IMR-90 (cell line): ENCODE results near the gene SECTM1. TPM values are rescaled to one million over a fixed set of nuclear protein-coding genes. Genes with fewer than 3 reads are reported as not detected.
A peak's percentile ranks its signal among the peaks of the same experiment; 100 is the strongest.

Experiments
- ATAC-seq: fragments of 200-7000 bp; cut with Tn5 transposase; 2 replicates; pipeline ENCODE4 v1.9.1; 2020; ENCODE audit warnings: low read depth, mild to moderate bottlenecking, moderate library complexity
- BruUV-seq: library from RNA; stranded (reverse); fragments of 400-500 nt; replicated peaks from 2 replicates; lab custom pipeline; 2021; lab: Mats Ljungman, UMichigan
- CTCF ChIA-PET: fragments of 300-600 bp; formaldehyde crosslinking; extraction: SDS; loops from one replicate; lab custom pipeline; 2021; ENCODE audit warnings: antibody characterized with exemption; lab: Yijun Ruan, JAX
- POLR2A ChIA-PET: fragments of 300-600 bp; sonication (Branson Sonifier 250); formaldehyde crosslinking; loops from one replicate; lab custom pipeline; 2022; ENCODE audit warnings: antibody characterized with exemption; ENCODE audit not compliant: unreplicated experiment; lab: Charles Lee
- DNase-seq: peaks from one replicate; pipeline ENCODE4 v3.0.0; 2013
- H2AFZ ChIP-seq: replicated peaks from 2 replicates; pipeline ENCODE3; 2013; ENCODE audit warnings: low read length, mild to moderate bottlenecking; ENCODE audit not compliant: poor library complexity
- H2AK5ac ChIP-seq: 2 replicates; pipeline ENCODE4 v1.6.1; 2013; ENCODE audit warnings: low read depth, low read length, inconsistent platforms
- H2AK9ac ChIP-seq: replicated peaks from 2 replicates; pipeline ENCODE3; 2013; ENCODE audit warnings: mild to moderate bottlenecking, low read depth, low read length, moderate library complexity; ENCODE audit not compliant: poor library complexity
- H2BK120ac ChIP-seq: 2 replicates; pipeline ENCODE4 v1.6.1; 2013; ENCODE audit warnings: low read depth, low read length, inconsistent platforms
- H2BK15ac ChIP-seq: 3 replicates; pipeline ENCODE4 v1.6.1; 2013; ENCODE audit warnings: low read depth, low read length, inconsistent platforms
- H2BK20ac ChIP-seq: 2 replicates; pipeline ENCODE4 v1.6.1; 2013; ENCODE audit warnings: low read depth, mild to moderate bottlenecking, inconsistent platforms, low read length, moderate library complexity
- H2BK5ac ChIP-seq: 2 replicates; pipeline ENCODE4 v1.6.1; 2013; ENCODE audit warnings: mild to moderate bottlenecking, low read depth, low read length, inconsistent platforms; ENCODE audit not compliant: poor library complexity, severe bottlenecking
- H3K14ac ChIP-seq: replicated peaks from 2 replicates; pipeline ENCODE4 v1.6.1; 2013; ENCODE audit warnings: low read depth, low read length, inconsistent platforms
- H3K18ac ChIP-seq: 2 replicates; pipeline ENCODE4 v1.6.1; 2013; ENCODE audit warnings: low read depth, low read length, control low read depth
- H3K23ac ChIP-seq: 2 replicates; pipeline ENCODE4 v1.6.1; 2013; ENCODE audit warnings: low read depth, low read length, inconsistent platforms
- H3K27ac ChIP-seq: 2 replicates; pipeline ENCODE4 v1.5.1; 2013; ENCODE audit warnings: mild to moderate bottlenecking, control low read depth, low read length; ENCODE audit not compliant: insufficient read depth
- H3K27me3 ChIP-seq: 2 replicates; pipeline ENCODE4 v1.6.1; 2013; ENCODE audit warnings: low read length; ENCODE audit not compliant: control insufficient read depth, insufficient read depth
- H3K36me3 ChIP-seq: 2 replicates; pipeline ENCODE4 v1.6.1; 2013; ENCODE audit warnings: low read length, mixed read lengths; ENCODE audit not compliant: control insufficient read depth, insufficient read depth
- H3K4ac ChIP-seq: 2 replicates; pipeline ENCODE4 v1.6.1; 2013; ENCODE audit warnings: low read depth, low read length, inconsistent platforms
- H3K4me1 ChIP-seq: 2 replicates; pipeline ENCODE4 v1.6.1; 2013; ENCODE audit warnings: low read length, mixed read lengths; ENCODE audit not compliant: control insufficient read depth, insufficient read depth
- H3K4me2 ChIP-seq: 2 replicates; pipeline ENCODE4 v1.6.1; 2013; ENCODE audit warnings: low read depth, mild to moderate bottlenecking, control low read depth, low read length, moderate library complexity
- H3K4me3 ChIP-seq: 2 replicates; pipeline ENCODE4 v1.5.1; 2013; ENCODE audit warnings: low read depth, mild to moderate bottlenecking, control low read depth, low read length, moderate library complexity; ENCODE audit not compliant: insufficient read depth
- H3K56ac ChIP-seq: 2 replicates; pipeline ENCODE4 v1.6.1; 2013; ENCODE audit warnings: low read length, inconsistent platforms; ENCODE audit not compliant: insufficient read depth; ENCODE audit errors: extremely low read depth
- H3K79me1 ChIP-seq, 2 experiments: 2 replicates each; pipeline ENCODE4 v1.6.1; 2013; ENCODE audit warnings: low read length in 2 of 2, inconsistent platforms in 1 of 2, low read depth in 1 of 2
- H3K9ac ChIP-seq: 2 replicates; pipeline ENCODE4 v1.6.1; 2013; ENCODE audit warnings: low read depth, low read length, control low read depth
- H3K9me1 ChIP-seq: 2 replicates; pipeline ENCODE4 v1.6.1; 2013; ENCODE audit warnings: low read length, inconsistent platforms; ENCODE audit not compliant: insufficient read depth
- H3K9me3 ChIP-seq: 2 replicates; pipeline ENCODE4 v1.6.1; 2013; ENCODE audit warnings: low read length; ENCODE audit not compliant: control insufficient read depth, insufficient read depth
- H4K20me1 ChIP-seq: 2 replicates; pipeline ENCODE4 v1.6.1; 2013; ENCODE audit warnings: low read length, inconsistent platforms; ENCODE audit not compliant: insufficient read depth
- H4K5ac ChIP-seq: 2 replicates; pipeline ENCODE4 v1.6.1; 2013; ENCODE audit warnings: mild to moderate bottlenecking, low read depth, low read length, control low read depth
- H4K8ac ChIP-seq, 2 experiments: 2 replicates each; pipeline ENCODE4 v1.6.1; 2013; ENCODE audit warnings: low read depth in 2 of 2, low read length in 2 of 2, control low read depth in 1 of 2, inconsistent platforms in 1 of 2
- H4K91ac ChIP-seq: 2 replicates; pipeline ENCODE4 v1.6.1; 2013; ENCODE audit warnings: low read depth, low read length, inconsistent platforms; ENCODE audit not compliant: insufficient read depth
- MAFK ChIP-seq: IDR thresholded peaks from 2 replicates; pipeline ENCODE4 v1.6.1; 2012; ENCODE audit warnings: low read depth, low read length, improper control_type of control experiment
- POLR2A ChIP-seq: IDR thresholded peaks from 2 replicates; pipeline ENCODE4 v1.6.1; 2012; ENCODE audit warnings: mild to moderate bottlenecking, low read depth, low read length
- WGBS, 2 experiments: methylation state at CpG; one replicate each; pipeline versions ENCODE4 v1.1.5 to v1.1.7; 2013; ENCODE audit warnings: missing lambda C conversion rate in 2 of 2; ENCODE audit not compliant: insufficient read length in 1 of 2; ENCODE audit errors: extremely low coverage in 2 of 2; 5-methylcytosine and 5-hydroxymethylcytosine counted together
- dilution Hi-C: fragments of 300-500 bp; cut with HindIII; formaldehyde crosslinking; loops from one replicate; pipeline ENCODE4 v1.14.3; 2018; ENCODE audit warnings: low sequenced_read_pairs; ENCODE audit not compliant: unreplicated experiment
- in situ Hi-C: fragments of 300-500 bp; cut with MboI; formaldehyde crosslinking; loops from 3 replicates; pipeline ENCODE4 v1.14.3; 2019; ENCODE audit warnings: low sequenced_read_pairs, inconsistent platforms, mixed read lengths
- intact Hi-C: fragments of 100-400 bp; cut with micrococcal nuclease; formaldehyde crosslinking; loops from 2 replicates; pipeline ENCODE4 v1.10.0; 2022
- polyA plus RNA-seq, 3 experiments: library from polyadenylated mRNA; depleted of rRNA; stranded (reverse); fragments of >200 nt; gene quantifications; 2 replicates each; pipeline ENCODE4 v1.2.3, GENCODE V29; 2012; ENCODE audit warnings: low replicate concordance in 1 of 3
- total RNA-seq: library from RNA; depleted of rRNA; stranded (reverse); fragments of >200 nt; gene quantifications from 2 replicates; pipeline ENCODE4 v1.2.3, GENCODE V29; 2012; rRNA removed

The SECTM1 gene
- total and polyA plus RNA-seq, 2 of the 4 experiments (the other 2 are of a cell fraction) = 2.3 to 4.4 TPM

GRCh38 chr17:82271401-82271800 is 62.2 kb downstream of the SECTM1 start:
- CTCF ChIA-PET = no interaction called here
- H4K91ac ChIP-seq = no peak overlapping the region
- H4K5ac ChIP-seq = no peak overlapping the region
- no peak overlapping the region for H2AK9ac ChIP-seq
- 93% methylated on average over 3 of the region's 6 CpGs; no CpG with 5 or more reads in 1 of the 2 experiments for WGBS, 2 experiments
- no peak overlapping the region for H3K27ac ChIP-seq
- H3K27me3 ChIP-seq = no peaks in the 10 kb centered on the region
- ATAC-seq (no peak), DNase-seq (no peak)
- no peak overlapping the region for H2BK120ac ChIP-seq
- POLR2A ChIA-PET = no interaction called here
- no peak overlapping the region for H3K18ac ChIP-seq
- no peak overlapping the region for H3K9ac ChIP-seq
- in situ Hi-C loops (no loop called here), intact Hi-C loops (no loop called here), dilution Hi-C loops (no loop called here)
- H3K9me1 ChIP-seq = peaks cover 33% of the 10 kb centered on the region
- peak overlapping the region; percentile 2; the same call in 1 of the 2 replicates for H3K23ac ChIP-seq
- TF ChIP-seq POLR2A (0 out of 2 replicates have a peak, but pooled peaks have one; percentile 16), MAFK (no peak)
- no peaks in the 10 kb centered on the region for H3K9me3 ChIP-seq
- H2BK15ac ChIP-seq = no peak overlapping the region
- peaks cover 7 to 59% of the 10 kb centered on the region in 2 experiments for H3K79me1 ChIP-seq
- H3K56ac ChIP-seq = no peak overlapping the region
- H3K4me3 ChIP-seq = no peak overlapping the region
- TSS peak; percentile 30 for BruUV-seq
- no peak overlapping the region for H3K14ac ChIP-seq
- no peak overlapping the region for H2BK20ac ChIP-seq
- no peak overlapping the region for H4K8ac ChIP-seq
- H2AK5ac ChIP-seq = no peak overlapping the region
- H2AFZ ChIP-seq = no peak overlapping the region
- no peak overlapping the region; the same call in 1 of the 2 replicates for H3K4me2 ChIP-seq
- peaks cover 64% of the 10 kb centered on the region for H4K20me1 ChIP-seq
- peaks cover 37% of the 10 kb centered on the region for H3K4me1 ChIP-seq
- H3K4ac ChIP-seq = no peak overlapping the region
- peaks cover 30% of the 10 kb centered on the region for H3K36me3 ChIP-seq
- H2BK5ac ChIP-seq = no peak overlapping the region

Other genes starting within 250 kb of the SECTM1 start
- 12.4 and 15.3 TPM in 2 replicates for gene FASN, start 235.5 kb downstream of the SECTM1 start, total RNA-seq
- gene FASN, start 235.5 kb downstream of the SECTM1 start, polyA plus RNA-seq (2012; rRNA removed) = 56.0 and 68.5 TPM in 2 replicates
- gene CCDC57, start 120.9 kb downstream of the SECTM1 start, total RNA-seq = 6.9 and 7.3 TPM in 2 replicates
- 31.3 and 32.4 TPM in 2 replicates for gene CCDC57, start 120.9 kb downstream of the SECTM1 start, polyA plus RNA-seq (2012; rRNA removed)
- 49.1 and 49.7 TPM in 2 replicates for gene SLC16A3, start 104.7 kb downstream of the SECTM1 start, total RNA-seq
- gene SLC16A3, start 104.7 kb downstream of the SECTM1 start, polyA plus RNA-seq (2012; rRNA removed) = 181 and 204 TPM in 2 replicates
- gene CSNK1D, start 60.1 kb downstream of the SECTM1 start, total RNA-seq = 38.3 and 47.1 TPM in 2 replicates
- gene CSNK1D, start 60.1 kb downstream of the SECTM1 start, polyA plus RNA-seq (2012; rRNA removed) = 144 and 186 TPM in 2 replicates
- not detected in 2 replicates for gene CD7, start 16.2 kb downstream of the SECTM1 start, total RNA-seq
- gene CD7, start 16.2 kb downstream of the SECTM1 start, polyA plus RNA-seq (2012; rRNA removed) = not detected in 2 replicates
- gene TEX19, start 25.5 kb upstream of the SECTM1 start, total RNA-seq = under 0.01 and 0.28 TPM in 2 replicates
- 0.03 and 0.13 TPM in 2 replicates for gene TEX19, start 25.5 kb upstream of the SECTM1 start, polyA plus RNA-seq (2012; rRNA removed)
- not detected in 2 replicates for gene UTS2R, start 38.0 kb upstream of the SECTM1 start, total RNA-seq
- not detected in 2 replicates for gene UTS2R, start 38.0 kb upstream of the SECTM1 start, polyA plus RNA-seq (2012; rRNA removed)
- 3.8 and 4.2 TPM in 2 replicates for gene HEXD, start 84.6 kb upstream of the SECTM1 start, total RNA-seq
- 9.2 and 9.5 TPM in 2 replicates for gene HEXD, start 84.6 kb upstream of the SECTM1 start, polyA plus RNA-seq (2012; rRNA removed)
- 24.4 and 25.3 TPM in 2 replicates for gene OGFOD3, start 84.8 kb upstream of the SECTM1 start, total RNA-seq
- 33.4 and 34.5 TPM in 2 replicates for gene OGFOD3, start 84.8 kb upstream of the SECTM1 start, polyA plus RNA-seq (2012; rRNA removed)
- 61.1 and 75.1 TPM in 2 replicates for gene CYBC1, start 117.0 kb upstream of the SECTM1 start, total RNA-seq
- 76.7 and 89.0 TPM in 2 replicates for gene CYBC1, start 117.0 kb upstream of the SECTM1 start, polyA plus RNA-seq (2012; rRNA removed)
- gene NARF, start 125.0 kb upstream of the SECTM1 start, total RNA-seq = 70.8 and 83.7 TPM in 2 replicates
- 88.8 and 94.8 TPM in 2 replicates for gene NARF, start 125.0 kb upstream of the SECTM1 start, polyA plus RNA-seq (2012; rRNA removed)
- gene FOXK2, start 186.0 kb upstream of the SECTM1 start, total RNA-seq = 12.5 and 16.1 TPM in 2 replicates
- gene FOXK2, start 186.0 kb upstream of the SECTM1 start, polyA plus RNA-seq (2012; rRNA removed) = 20.0 and 23.9 TPM in 2 replicates